Muscle of back (tissue), 11 donors: ENCODE results near the gene DIS3. TPM values are rescaled to one million over a fixed set of nuclear protein-coding genes. Genes with fewer than 3 reads are reported as not detected.
"Not testable (repeated sequence)": the region's sequence is repeated elsewhere in the genome, so short reads cannot be mapped to it uniquely, and the experiment has no call there.

Source experiments
- DNase-seq, 3 donors: peaks; one replicate each; pipeline versions ENCODE4 v3.0.0 to v3.0.0-alpha.2; 2013
- polyA plus RNA-seq, 10 donors: library from polyadenylated mRNA; unstranded; fragments of 120-200 nt; gene quantifications; one replicate each; pipeline ENCODE4 v1.2.1, GENCODE V29; 2013; ENCODE audit not compliant: insufficient read length in 10 of 10

The DIS3 gene
- polyA plus RNA-seq, 10 donors = 16.0 to 23.3 (median 20.3) TPM

DNA sequence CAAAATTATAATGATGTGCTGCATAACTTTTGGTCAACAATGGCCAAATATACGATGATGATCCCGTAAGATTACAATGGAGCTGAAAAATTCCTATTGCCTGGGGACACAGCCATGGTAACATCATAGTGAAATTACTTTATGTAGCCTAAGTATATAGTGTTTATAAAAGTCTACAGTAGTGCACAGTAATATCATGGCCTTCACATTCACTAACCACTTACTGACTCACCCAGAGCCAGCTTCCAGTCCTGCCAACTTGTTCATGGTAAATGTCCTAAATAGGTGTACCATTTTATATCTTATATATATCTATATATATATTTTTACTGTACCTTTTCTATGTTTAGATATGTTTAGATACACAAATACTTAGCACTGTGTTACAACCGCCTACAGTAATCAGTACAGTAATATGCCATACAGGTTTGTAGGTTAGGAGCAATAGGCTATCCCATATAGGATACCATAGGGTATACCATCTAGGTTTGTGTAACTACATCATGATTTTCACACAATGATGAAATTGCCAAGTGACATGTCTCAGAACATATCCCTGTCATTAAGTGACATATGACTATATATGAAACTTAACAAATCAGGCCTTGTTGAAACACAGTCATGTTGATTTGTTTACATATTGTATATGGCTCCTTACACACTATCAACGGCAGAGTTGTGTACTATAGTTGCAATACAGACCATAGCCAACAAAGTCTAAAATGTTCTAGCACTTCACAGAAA is 23.7 kb downstream of the DIS3 start:
- no peak for DNase-seq

DNA sequence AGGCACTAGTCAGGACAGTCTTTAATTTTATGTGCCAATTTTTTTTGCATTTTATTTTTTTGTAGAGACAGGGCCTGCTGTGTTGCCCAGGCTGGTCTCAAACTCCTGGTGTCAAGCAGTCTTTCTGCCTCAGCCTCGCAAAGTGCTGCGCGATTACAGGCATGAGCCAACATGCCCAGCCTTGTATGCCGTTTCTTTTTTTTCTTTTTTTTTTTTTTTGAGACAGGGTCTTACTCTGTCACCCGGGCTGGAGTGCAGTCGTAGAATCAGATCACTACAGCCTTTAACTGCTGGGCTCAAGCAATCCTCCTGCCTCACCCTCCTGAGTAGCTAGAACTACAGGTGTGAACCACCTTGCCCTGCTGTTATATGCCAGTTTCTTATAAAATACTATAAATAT is 27.6 kb downstream of the DIS3 start:
- no peak for DNase-seq

DNA sequence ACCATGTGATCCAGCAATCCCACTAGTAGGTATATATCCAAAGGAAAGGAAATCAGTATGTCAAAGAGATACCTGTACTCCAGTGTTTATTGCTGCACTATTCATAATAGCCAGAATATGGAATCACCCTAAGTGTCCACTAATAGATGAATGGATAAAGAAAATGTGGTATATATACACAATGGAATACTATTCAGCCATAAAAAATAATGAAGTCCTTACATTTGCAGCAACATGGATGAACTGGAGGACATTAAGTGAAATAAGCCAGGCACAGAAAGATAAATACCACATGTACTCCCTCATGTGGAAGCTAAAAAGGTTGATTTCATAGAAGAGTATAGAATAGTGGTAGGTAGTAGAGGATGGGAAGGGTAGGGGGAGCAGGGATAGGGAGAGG is 30.5 kb downstream of the DIS3 start:
- DNase-seq = no peak

DNA sequence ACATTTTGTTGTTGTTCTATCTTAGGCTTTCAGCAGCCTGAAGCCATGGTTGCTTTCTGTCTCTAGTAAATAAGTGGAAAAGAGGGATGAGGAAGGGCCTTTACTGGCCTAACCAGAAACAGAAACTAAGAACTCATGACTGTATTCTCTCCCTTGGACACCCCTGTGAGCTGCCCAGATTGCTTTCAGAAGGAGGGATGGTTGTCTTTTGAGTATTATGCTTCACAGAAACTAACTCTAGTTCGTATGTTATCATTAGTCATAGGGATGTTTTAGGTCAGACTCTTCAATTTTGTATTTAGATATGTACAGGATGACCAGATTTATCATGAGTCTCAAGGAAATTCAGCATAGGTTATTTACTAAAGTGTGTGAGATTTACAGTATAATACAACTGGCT is 36.4 kb downstream of the DIS3 start:
- no peak for DNase-seq

DNA sequence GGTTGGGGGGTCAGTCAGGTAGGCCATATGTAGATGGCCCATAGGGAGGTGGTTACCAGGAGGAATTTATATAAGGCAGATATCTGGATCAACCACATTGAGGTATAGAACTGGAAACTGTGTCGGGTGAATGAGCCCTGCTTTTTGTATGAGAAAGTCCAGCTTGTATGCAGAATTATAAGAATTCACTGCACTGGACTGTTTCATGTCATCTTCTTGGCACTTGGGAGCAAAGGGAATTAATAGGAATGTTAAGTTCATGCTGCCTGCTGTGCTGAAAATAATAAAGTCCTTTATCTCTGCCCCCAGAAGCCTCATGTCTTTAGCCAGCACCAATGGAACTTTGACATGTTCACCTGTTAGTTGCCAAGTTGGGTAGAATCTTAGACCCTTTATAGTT is 41.7 kb downstream of the DIS3 start:
- no peak for DNase-seq

DNA sequence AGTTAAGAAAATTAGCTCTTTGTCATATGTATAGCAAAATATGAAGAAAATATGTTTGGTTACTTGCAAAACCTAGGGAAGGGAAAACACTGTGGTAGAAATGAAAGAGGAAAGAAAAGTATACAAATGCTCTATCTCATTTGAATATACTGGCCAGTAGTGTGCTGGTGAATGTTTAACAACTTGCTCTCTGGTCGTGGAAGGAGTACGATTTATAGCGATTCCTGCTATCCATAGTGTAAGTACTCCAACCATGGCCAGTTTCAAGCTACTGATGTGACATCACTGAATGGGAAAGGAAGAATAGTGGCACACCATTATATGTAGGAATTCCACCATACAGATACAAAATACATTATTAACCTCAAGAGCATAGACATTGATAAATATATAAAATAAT is 44.7 kb downstream of the DIS3 start:
- DNase-seq = no peak

DNA sequence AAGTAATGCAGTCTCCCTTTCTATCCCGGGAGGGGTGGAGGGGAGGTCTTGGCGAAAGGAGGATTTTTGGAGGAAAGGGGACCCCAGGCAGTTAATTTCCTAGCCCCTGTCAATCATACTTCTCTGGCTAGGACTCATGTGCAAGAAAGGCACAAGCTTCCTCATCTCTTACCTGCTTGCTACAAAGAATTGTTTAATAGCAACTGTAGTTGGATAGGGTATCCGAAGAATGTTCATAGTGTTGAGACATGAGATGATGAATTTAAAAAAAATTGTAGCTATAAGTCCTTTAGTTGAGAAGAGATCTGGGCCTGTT is 53.5 kb downstream of the DIS3 start:
- no peak for DNase-seq

DNA sequence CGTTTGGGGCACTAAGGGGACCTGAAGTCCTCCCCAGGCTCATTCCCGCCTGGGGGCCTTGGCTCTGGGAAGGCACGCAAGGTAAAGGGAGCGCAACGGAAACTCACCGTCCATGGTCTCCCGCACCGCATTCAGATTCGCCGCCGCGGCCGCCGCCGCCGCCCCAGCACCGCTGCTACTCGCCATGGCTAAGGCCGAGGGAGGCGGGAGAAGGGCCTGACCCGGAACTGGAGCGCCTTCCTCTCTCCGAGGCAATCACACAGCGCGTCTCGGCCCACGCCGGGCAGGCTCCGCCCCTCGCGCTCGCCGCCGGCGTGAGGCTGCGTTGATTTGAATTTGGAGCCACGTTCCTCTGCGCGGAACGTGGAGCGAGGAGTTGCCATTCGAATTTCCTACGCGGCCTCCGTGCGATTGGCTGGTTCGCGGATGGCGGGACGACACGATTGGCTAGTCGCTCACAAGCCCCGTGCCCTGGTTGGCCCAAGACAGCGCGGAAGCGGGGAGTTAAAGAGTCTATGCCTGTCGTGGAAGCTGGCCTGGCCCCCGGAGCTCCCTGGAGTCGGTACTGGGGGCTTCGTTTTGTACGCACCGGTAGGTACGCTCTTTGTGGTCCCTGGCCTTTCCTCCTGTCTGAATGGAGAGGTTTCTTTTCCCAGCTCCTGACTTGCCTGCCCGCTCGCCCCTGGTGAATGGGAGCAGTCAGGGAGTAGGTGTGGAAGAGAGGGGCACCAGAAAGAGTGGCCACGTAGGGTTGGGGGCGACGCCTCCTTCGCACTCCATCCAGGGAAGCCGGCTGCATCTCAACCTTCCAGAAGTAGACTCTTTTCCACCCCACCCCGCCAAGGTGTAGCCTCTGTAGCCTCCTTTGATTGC is 54.0 kb downstream of the DIS3 start, which contains the start of the genes BORA and MZT1:
Gene BORA, plus strand, starts transcription at position 507 of the 873 bp plus-strand sequence. CDS start 1,018 bp downstream, outside the sequence.
Gene MZT1, minus strand, starts transcription at position 213 of the 873 bp plus-strand sequence. Its CDS starts 27 bp downstream, at position 186.
- DNase-seq = peak; percentile 97 to 99 (median 99)

DNA sequence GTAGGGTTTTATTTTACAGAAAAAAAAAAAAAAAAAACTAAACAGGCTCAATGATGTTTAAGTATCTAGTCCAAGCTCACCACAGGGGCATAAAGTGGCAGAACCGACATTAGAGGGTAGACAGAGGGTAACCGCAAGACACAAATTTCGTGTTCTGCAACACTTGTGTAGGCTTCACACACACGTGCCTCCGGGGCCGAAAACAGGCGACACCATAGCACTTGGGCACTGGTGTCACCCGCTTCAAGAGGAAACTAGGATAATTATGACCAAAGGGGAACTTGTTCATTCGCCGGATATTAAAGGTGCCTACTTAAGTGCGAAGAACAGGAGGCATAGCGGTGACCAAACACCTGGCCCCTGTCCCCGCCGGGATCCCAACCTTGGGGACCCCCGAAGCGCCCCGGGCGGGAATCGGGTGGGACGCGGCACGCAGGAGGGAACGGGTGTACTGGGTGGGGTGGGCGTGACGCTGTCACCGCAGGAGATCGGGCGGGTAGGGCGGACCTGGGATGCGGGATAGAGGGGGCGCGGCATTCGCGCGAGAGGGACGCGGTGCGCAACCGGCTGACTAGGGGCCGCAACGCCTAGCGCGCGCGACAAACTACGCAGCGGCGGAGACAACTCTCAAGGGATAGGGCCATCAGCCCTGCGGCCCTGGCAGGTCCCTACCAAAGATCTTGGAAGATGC is 54.8 kb downstream of the DIS3 start:
- peak in 2 of 3 donors; percentile 2 to 31 for DNase-seq

DNA sequence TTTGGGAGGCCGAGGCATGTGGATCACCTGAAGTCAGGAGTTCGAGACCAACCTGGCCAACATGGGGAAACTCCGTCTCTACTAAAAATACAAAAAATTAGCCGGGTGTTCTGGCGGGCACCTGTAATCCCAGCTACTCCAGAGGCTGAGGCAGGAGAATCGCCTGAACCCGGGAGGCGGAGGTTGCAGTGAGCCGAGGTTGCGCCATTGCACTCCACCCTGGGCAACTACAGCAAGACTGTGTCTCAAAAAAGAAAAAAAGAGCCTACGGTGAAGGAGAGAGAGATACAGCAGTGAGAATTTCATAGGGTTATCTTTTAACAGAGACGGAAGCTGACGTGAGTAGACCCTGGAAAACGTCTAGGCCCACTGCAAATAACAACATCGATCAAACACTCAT is 55.5 kb downstream of the DIS3 start:
- not testable (repeated sequence) for DNase-seq

DNA sequence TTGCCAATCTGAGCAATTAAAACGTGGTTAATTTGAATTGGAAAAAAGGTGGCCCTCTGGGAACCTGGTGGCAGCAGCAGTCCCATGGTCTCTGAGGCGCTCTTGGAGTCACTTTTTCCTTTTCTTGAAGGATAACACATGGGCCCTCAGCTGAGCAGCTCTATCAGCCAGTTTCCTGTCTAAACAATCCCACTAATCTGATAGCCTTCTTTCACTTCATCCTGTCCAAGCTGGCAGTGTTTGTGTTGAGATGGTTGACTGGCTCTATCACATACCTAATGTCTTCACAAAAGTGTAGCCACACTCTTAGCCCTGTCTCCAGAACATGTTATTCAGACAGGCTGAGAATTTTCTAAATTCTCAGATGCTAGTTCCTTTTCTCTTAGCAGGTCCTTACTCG is 64.9 kb downstream of the DIS3 start:
- no peak for DNase-seq

Other genes starting within 250 kb of the DIS3 start
- 10 to 100 TPM; 25.5 to 35.0 (median 28.9) TPM for gene MZT1, start 54.3 kb downstream of the DIS3 start, polyA plus RNA-seq
- gene BORA, start 54.0 kb downstream of the DIS3 start, polyA plus RNA-seq = 1 to 10 TPM; 2.8 to 7.1 (median 4.6) TPM
- gene PIBF1, start 233 bp upstream of the DIS3 start, polyA plus RNA-seq = 10 to 100 TPM; 20.5 to 29.9 (median 25.0) TPM